ENCODE results near the gene PPM1A. TPM values are rescaled to one million over a fixed set of nuclear protein-coding genes. Genes with fewer than 3 reads are reported as not detected.

Gene PPM1A
- total RNA-seq, 1 experiment from 2014 or later = 38.9 TPM

DNA sequence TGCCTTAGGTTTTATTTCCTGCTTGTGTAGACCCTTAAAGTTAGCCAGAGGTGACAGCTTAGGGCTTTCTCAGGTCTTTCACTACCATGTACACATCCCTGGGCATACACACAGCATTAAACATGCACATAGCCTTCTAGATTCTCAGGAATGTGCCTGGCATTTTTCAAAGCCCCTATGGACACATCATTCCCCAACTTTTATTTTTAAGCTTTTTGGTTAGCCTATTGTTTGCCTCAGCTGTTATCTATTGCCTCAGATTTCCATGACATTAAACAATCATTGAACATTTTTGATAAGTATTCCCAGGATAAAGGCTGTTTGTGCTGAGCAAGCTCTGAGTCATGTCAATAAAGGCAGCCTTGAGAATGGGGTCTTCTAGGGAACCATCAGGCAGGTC is 15.1 kb upstream of the PPM1A start:
- Mint-ChIP-seq H3K36me3 (ENCODE audit: insufficient read depth, unreplicated experiment) (no peaks in the 10 kb centered on the region), H3K27ac (ENCODE audit: unreplicated experiment) (no peak overlapping the region), H3K4me3 (ENCODE audit: low read depth, unreplicated experiment) (no peak overlapping the region), H3K4me1 (ENCODE audit: low read depth, unreplicated experiment) (no peaks in the 10 kb centered on the region), H3K27me3 (ENCODE audit: unreplicated experiment) (no peaks in the 10 kb centered on the region), H3K9me3 (ENCODE audit: low read depth, unreplicated experiment) (no peaks in the 10 kb centered on the region)
- CTCF ChIA-PET = interaction anchor here (0.6 to 1.4 kb wide), 2 partner anchors 14 to 58 kb away, joined by 3 to 5 read pairs; no protein-coding TSS in a partner anchor
- TF ChIP-seq, protein P1, sequence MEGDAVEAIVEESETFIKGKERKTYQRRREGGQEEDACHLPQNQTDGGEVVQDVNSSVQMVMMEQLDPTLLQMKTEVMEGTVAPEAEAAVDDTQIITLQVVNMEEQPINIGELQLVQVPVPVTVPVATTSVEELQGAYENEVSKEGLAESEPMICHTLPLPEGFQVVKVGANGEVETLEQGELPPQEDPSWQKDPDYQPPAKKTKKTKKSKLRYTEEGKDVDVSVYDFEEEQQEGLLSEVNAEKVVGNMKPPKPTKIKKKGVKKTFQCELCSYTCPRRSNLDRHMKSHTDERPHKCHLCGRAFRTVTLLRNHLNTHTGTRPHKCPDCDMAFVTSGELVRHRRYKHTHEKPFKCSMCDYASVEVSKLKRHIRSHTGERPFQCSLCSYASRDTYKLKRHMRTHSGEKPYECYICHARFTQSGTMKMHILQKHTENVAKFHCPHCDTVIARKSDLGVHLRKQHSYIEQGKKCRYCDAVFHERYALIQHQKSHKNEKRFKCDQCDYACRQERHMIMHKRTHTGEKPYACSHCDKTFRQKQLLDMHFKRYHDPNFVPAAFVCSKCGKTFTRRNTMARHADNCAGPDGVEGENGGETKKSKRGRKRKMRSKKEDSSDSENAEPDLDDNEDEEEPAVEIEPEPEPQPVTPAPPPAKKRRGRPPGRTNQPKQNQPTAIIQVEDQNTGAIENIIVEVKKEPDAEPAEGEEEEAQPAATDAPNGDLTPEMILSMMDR (IDR thresholded peaks at IDR 0.05; ENCODE audit: unreplicated experiment) = no peak
- intact Hi-C loops (cut with micrococcal nuclease; ENCODE audit: unreplicated experiment) = no loop called here
- DNase-seq = no peak
- BruUV-seq (replicated peaks) = no TSS peak

DNA sequence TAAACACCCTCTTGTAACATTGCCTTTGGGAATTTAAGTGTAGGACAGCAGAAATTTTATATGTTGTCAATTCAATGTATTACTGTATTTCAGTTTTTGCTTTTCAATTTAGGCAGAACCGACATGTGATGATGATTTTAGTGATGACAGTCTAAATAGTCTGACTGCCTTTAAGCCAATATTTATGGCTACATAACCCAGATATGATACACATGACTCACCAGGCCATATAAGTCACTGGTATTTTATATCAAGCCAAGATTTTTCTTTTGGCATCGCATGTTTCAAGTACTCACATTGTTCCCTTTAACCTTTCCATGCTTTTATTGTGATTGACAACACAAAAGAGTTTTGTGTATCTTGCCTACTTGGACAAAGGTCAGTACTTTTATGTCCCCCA is 13.6 kb upstream of the PPM1A start:
- TF ChIP-seq, protein P1 (IDR thresholded peaks at IDR 0.05; ENCODE audit: unreplicated experiment) = no peak
- no peaks in the 10 kb centered on the region for H3K4me1 Mint-ChIP-seq (ENCODE audit: low read depth, unreplicated experiment)
- BruUV-seq (replicated peaks) = no TSS peak
- no peak for DNase-seq
- no peak overlapping the region for H3K4me3 Mint-ChIP-seq (ENCODE audit: low read depth, unreplicated experiment)
- no peaks in the 10 kb centered on the region for H3K36me3 Mint-ChIP-seq (ENCODE audit: insufficient read depth, unreplicated experiment)
- CTCF ChIA-PET = no interaction called here
- intact Hi-C loops (cut with micrococcal nuclease; ENCODE audit: unreplicated experiment) = no loop called here
- H3K27ac Mint-ChIP-seq (ENCODE audit: unreplicated experiment) = no peak overlapping the region
- no peaks in the 10 kb centered on the region for H3K27me3 Mint-ChIP-seq (ENCODE audit: unreplicated experiment)
- H3K9me3 Mint-ChIP-seq (ENCODE audit: low read depth, unreplicated experiment) = no peaks in the 10 kb centered on the region

DNA sequence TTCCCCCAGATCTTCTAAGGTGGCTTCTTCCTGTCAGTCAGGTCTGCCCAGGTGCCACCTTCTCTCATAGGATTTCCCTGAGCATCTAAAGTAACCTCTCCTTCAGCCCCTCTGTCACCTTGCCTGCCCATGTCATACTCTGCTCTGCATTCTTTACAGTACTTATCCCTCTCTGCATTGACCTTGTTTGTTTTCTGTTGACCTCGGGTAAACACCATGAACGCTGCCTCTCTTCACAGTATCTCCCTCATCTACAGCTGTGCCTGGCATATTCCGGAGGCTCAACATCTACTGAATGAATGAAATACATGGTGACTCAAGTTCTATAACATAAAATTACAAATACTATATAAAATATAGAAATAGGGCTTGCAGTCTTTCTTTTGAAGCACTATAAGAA is 10.1 kb upstream of the PPM1A start:
- CTCF ChIA-PET = no interaction called here
- TF ChIP-seq, protein P1 (IDR thresholded peaks at IDR 0.05; ENCODE audit: unreplicated experiment) = no peak

DNA sequence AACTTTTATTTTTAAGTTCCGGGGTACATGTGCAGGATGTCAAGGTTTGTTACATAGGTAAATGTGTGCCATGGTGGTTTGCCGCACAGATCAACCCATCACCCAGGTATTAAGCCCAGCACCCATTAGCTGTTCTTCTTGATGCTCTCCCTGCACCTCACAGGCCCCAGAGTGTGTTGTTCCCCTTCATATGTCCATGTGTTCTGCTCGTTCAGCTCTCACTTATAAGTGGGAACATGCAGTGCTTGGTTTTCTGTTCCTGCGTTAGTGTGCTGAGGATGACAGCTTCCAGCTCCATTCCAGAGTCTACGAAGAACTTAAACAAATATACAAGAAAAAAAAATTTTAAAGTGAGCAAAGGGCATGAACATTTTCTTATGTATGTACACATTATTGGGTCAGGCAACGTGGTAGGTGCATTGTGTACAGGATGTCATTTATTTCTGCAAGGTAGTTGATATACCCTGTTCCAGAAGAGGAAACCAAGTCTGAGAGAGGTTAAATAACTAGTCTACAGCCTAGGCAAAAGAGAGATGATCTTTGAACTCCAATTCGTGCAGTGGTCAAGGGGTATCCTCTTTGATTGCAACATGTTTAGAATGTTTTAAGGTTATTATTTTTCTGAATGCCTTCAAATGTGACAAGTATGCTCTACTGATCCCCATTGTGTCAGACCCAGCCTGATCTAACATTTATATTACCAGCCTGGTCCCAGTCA is 8.7 kb upstream of the PPM1A start:
- TF ChIP-seq, protein P1 (IDR thresholded peaks at IDR 0.05; ENCODE audit: unreplicated experiment) = no peak
- CTCF ChIA-PET = no interaction called here
- DNase-seq = no peak
- intact Hi-C loops (cut with micrococcal nuclease; ENCODE audit: unreplicated experiment) = no loop called here
- Mint-ChIP-seq H3K27ac (ENCODE audit: unreplicated experiment) (no peak overlapping the region), H3K27me3 (ENCODE audit: unreplicated experiment) (no peaks in the 10 kb centered on the region), H3K4me1 (ENCODE audit: low read depth, unreplicated experiment) (no peaks in the 10 kb centered on the region), H3K4me3 (ENCODE audit: low read depth, unreplicated experiment) (no peak overlapping the region), H3K9me3 (ENCODE audit: low read depth, unreplicated experiment) (no peaks in the 10 kb centered on the region), H3K36me3 (ENCODE audit: insufficient read depth, unreplicated experiment) (no peaks in the 10 kb centered on the region)
- BruUV-seq (replicated peaks) = no TSS peak

More for the DNA sequence above, 10.1 kb upstream of the PPM1A start:
- no peaks in the 10 kb centered on the region for H3K36me3 Mint-ChIP-seq (ENCODE audit: insufficient read depth, unreplicated experiment)
- no TSS peak for BruUV-seq (replicated peaks)
- no peak overlapping the region for H3K27ac Mint-ChIP-seq (ENCODE audit: unreplicated experiment)
- no peaks in the 10 kb centered on the region for H3K4me1 Mint-ChIP-seq (ENCODE audit: low read depth, unreplicated experiment)
- no peak for DNase-seq
- no peaks in the 10 kb centered on the region for H3K27me3 Mint-ChIP-seq (ENCODE audit: unreplicated experiment)
- H3K9me3 Mint-ChIP-seq (ENCODE audit: low read depth, unreplicated experiment) = no peaks in the 10 kb centered on the region
- intact Hi-C loops (cut with micrococcal nuclease; ENCODE audit: unreplicated experiment) = no loop called here
- no peak overlapping the region for H3K4me3 Mint-ChIP-seq (ENCODE audit: low read depth, unreplicated experiment)
